Activated T-helper 2 cell treated with anti-CD3 and anti-CD28 coated beads, Interferon-gamma antibody, Interleukin-2, Interleukin-4, amounts not matched to agents 10 μg/mL and 5 μg/mL and 100 μg/mL, durations not matched to agents 14 hours and 24 hours and 36 hours (primary cell): ENCODE results near the gene GHRL. TPM values are rescaled to one million over a fixed set of nuclear protein-coding genes. Genes with fewer than 3 reads are reported as not detected.

Experiments used
- DNase-seq: peaks from one replicate; pipeline ENCODE4 v3.0.0; 2021; ENCODE audit warnings: low spot score
- H3K27ac Mint-ChIP-seq: one replicate; pipeline ENCODE4 v1.8.0; 2021; ENCODE audit warnings: mixed read lengths
- H3K27me3 Mint-ChIP-seq: one replicate; pipeline ENCODE4 v1.8.0; 2021; ENCODE audit warnings: low read depth, mixed read lengths
- H3K36me3 Mint-ChIP-seq: one replicate; pipeline ENCODE4 v1.8.0; 2021; ENCODE audit warnings: low read depth, mixed read lengths
- H3K4me1 Mint-ChIP-seq: one replicate; pipeline ENCODE4 v1.8.0; 2021; ENCODE audit warnings: low read depth, mixed read lengths
- H3K4me3 Mint-ChIP-seq: one replicate; pipeline ENCODE4 v1.8.0; 2021; ENCODE audit warnings: low read depth, mild to moderate bottlenecking, moderate library complexity, mixed read lengths
- H3K9me3 Mint-ChIP-seq: one replicate; pipeline ENCODE4 v1.8.0; 2021; ENCODE audit warnings: mixed read lengths
- intact Hi-C: fragments of 100-400 bp; cut with micrococcal nuclease; formaldehyde crosslinking; loops from one replicate; pipeline ENCODE4 v1.15.1; 2023
- total RNA-seq: library from RNA; stranded (reverse); gene quantifications from 2 replicates; pipeline ENCODE4 v1.2.3, GENCODE V29; 2022

The GHRL gene
- total RNA-seq, 1 donor from 2014 or later: 0.98 TPM

DNA sequence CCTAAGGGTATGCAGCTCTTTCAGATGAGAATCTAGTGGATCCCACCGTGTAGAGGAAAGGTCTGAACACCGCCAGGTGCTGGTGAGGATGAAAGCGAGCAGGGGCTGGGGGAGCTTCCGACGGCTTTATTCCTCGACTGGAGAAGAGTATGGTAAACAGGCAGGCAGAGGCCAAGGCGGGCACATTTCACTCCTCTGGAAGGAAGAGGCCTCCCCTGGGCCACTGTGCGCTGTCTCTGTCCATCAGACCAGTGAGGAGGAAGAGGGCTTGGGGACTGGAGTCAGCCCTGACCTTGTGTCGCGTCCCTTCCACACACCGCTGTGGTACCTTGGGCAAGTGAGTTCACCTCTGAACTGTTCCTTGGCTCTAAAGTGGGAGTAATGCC, 4.2 kb downstream of the GHRL start:
- no peaks in the 10 kb centered on the region for H3K9me3 Mint-ChIP-seq
- H3K27me3 Mint-ChIP-seq: no peaks in the 10 kb centered on the region
- H3K27ac Mint-ChIP-seq: no peak overlapping the region
- H3K4me1 Mint-ChIP-seq: peaks cover 36% of the 10 kb centered on the region
- intact Hi-C loops: loop anchor here (10.0 kb wide), 1 partner anchor 354 kb away; the partner anchor contains the start of gene CRELD1
- no peak overlapping the region for H3K4me3 Mint-ChIP-seq
- H3K36me3 Mint-ChIP-seq: peaks cover 74% of the 10 kb centered on the region
- no peak for DNase-seq

DNA sequence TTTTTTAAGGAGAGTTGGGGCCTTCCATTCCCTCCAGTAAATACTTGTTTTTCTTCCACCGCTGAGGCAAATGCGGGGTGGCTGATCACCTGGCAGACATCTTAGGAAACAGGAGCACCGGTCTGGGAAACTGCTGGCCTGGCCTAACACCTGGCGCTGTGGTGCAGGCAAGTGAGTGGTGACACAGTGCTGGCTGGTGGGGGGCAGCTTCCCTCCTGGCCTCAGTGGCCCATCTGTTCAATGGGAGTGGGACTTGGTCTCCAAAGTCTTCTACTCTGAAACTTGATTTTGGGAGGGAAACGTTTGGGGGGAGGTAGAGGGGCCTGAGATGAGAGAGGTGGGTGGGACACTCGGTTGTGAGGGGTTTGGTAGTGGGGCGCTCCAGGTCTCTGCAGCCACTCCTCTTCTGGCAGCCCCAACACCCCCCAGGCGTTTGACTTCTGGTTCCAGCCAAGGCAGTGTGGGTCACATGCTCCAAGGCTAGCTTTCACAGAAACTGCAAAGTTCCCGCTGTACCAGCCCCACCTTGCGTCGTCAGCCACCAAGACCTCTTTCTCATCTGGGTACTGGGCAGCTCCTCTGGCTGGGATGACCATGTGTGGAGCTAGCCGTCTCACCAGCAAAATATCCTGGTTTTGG, 4.7 kb downstream of the GHRL start:
- Mint-ChIP-seq H3K4me3 (no peak overlapping the region), H3K27me3 (no peaks in the 10 kb centered on the region), H3K27ac (no peak overlapping the region), H3K36me3 (peaks cover 78% of the 10 kb centered on the region), H3K9me3 (no peaks in the 10 kb centered on the region), H3K4me1 (peaks cover 40% of the 10 kb centered on the region)
- no peak for DNase-seq
- intact Hi-C loops: loop anchor here (10.0 kb wide), 1 partner anchor 353 kb away; the partner anchor contains the start of gene CRELD1

GRCh38 chr3:10286596-10287295, 6.0 kb downstream of the GHRL start:
- H3K4me1 Mint-ChIP-seq: peaks cover 37% of the 10 kb centered on the region
- intact Hi-C loops: loop anchor here (10.0 kb wide), 1 partner anchor 352 kb away; the partner anchor contains the start of gene CRELD1
- DNase-seq: no peak

DNA sequence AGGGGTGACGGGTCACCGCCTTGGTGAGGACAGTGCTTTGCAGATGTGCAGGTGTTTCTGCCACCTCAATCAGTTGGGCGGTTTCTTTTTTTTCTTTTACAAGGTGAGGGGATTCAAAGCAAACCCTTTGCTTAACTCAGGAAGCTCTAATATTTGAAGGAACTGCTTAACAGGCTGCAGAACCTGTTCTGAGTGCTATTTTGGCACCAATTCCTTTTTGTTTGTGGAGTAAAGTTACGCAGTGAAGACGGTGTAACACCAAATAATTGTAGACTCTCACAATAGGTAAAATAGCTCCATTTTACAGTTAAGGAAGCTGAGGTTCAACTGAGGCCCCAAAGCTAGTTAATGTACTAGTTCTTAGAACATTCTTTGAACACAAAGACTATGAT, 6.6 kb downstream of the GHRL start:
- H3K36me3 Mint-ChIP-seq: peaks cover 69% of the 10 kb centered on the region
- no peak overlapping the region for H3K4me3 Mint-ChIP-seq
- no peak for DNase-seq
- H3K27me3 Mint-ChIP-seq: no peaks in the 10 kb centered on the region
- no peaks in the 10 kb centered on the region for H3K9me3 Mint-ChIP-seq
- intact Hi-C loops: loop anchor here (10.0 kb wide), 1 partner anchor 351 kb away; the partner anchor contains the start of gene CRELD1
- no peak overlapping the region for H3K27ac Mint-ChIP-seq
- H3K4me1 Mint-ChIP-seq: peaks cover 33% of the 10 kb centered on the region

More at GRCh38 chr3:10286596-10287295, 6.0 kb downstream of the GHRL start:
- H3K36me3 Mint-ChIP-seq: peaks cover 74% of the 10 kb centered on the region
- H3K4me3 Mint-ChIP-seq: no peak overlapping the region
- no peaks in the 10 kb centered on the region for H3K9me3 Mint-ChIP-seq
- H3K27ac Mint-ChIP-seq: no peak overlapping the region
- H3K27me3 Mint-ChIP-seq: no peaks in the 10 kb centered on the region

- intact Hi-C loops: loop anchor here (10.0 kb wide), 1 partner anchor 351 kb away; the partner anchor contains the start of gene CRELD1
- Mint-ChIP-seq H3K9me3 (no peaks in the 10 kb centered on the region), H3K4me3 (no peak overlapping the region), H3K4me1 (peaks cover 33% of the 10 kb centered on the region), H3K27ac (peak overlapping the region; percentile 40), H3K36me3 (peaks cover 75% of the 10 kb centered on the region), H3K27me3 (no peaks in the 10 kb centered on the region)
- DNase-seq: no peak
Observed at GRCh38 chr3:10285272-10286132, 7.2 kb downstream of the GHRL start.

- peak overlapping the region; percentile 74 for H3K27ac Mint-ChIP-seq
- peaks cover 82% of the 10 kb centered on the region for H3K36me3 Mint-ChIP-seq
Observed at GRCh38 chr3:10284496-10284895, 8.3 kb downstream of the GHRL start.

DNA sequence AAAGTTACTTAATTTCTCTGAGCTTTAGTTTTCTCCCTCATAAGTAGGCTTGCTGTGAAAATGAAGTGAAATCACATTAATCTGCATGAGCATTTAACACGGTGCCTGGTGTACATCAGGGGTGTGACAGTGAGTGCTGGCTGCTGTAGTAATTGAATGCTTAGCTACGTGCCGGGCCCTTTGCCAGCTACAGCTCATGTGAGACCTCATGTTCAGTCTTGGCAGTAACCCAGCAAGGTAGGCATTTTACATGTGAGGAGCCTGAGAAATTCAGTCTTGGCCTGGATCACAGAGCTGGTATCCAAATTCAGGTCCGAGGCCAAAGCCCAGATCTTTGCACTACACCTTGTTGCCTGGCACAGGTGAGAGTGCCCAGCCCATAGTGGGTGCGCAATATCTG, 9.1 kb downstream of the GHRL start:
- no peaks in the 10 kb centered on the region for H3K9me3 Mint-ChIP-seq
- H3K4me1 Mint-ChIP-seq: peaks cover 43% of the 10 kb centered on the region
- intact Hi-C loops: loop anchor here (10.0 kb wide), 1 partner anchor 349 kb away; the partner anchor contains the start of gene CRELD1
- H3K36me3 Mint-ChIP-seq: peaks cover 84% of the 10 kb centered on the region
- H3K4me3 Mint-ChIP-seq: no peak overlapping the region
- no peaks in the 10 kb centered on the region for H3K27me3 Mint-ChIP-seq
- peak overlapping the region; percentile 61 for H3K27ac Mint-ChIP-seq
- DNase-seq: no peak

More at GRCh38 chr3:10284496-10284895, 8.3 kb downstream of the GHRL start:
- Mint-ChIP-seq H3K9me3 (no peaks in the 10 kb centered on the region), H3K4me3 (no peak overlapping the region), H3K4me1 (peaks cover 40% of the 10 kb centered on the region), H3K27me3 (no peaks in the 10 kb centered on the region)
- intact Hi-C loops: loop anchor here (10.0 kb wide), 1 partner anchor 350 kb away; the partner anchor contains the start of gene CRELD1
- no peak for DNase-seq

GRCh38 chr3:10281951-10282350, 10.8 kb downstream of the GHRL start:
- Mint-ChIP-seq H3K27ac (peak overlapping the region; percentile 75), H3K4me1 (peaks cover 48% of the 10 kb centered on the region), H3K27me3 (no peaks in the 10 kb centered on the region), H3K9me3 (no peaks in the 10 kb centered on the region), H3K4me3 (no peak overlapping the region), H3K36me3 (peaks cover 81% of the 10 kb centered on the region)
- intact Hi-C loops: loop anchor here (10.0 kb wide), 1 partner anchor 347 kb away; the partner anchor contains the start of gene CRELD1
- no peak for DNase-seq

DNA sequence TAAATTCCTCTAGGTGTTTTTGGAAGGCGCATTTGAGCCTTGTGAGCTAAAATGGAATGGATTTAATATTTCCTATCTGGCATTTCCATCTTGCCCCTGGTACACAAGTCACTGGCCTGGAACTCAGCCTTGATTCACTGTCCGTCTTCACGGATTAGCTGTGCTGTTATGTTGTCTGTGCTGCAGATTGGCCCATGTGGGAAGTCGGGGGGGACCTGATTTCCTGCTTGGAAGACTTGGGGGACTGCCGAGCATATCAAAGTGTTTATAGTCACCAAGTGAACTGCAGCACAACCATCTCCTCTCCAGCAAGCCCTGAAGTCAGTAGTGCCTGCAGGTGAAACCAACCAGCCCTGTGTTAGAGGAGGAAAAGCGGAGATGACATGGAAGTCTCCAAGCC, 12.2 kb downstream of the GHRL start:
- no peaks in the 10 kb centered on the region for H3K27me3 Mint-ChIP-seq
- H3K9me3 Mint-ChIP-seq: no peaks in the 10 kb centered on the region
- DNase-seq: no peak
- H3K4me1 Mint-ChIP-seq: peaks cover 47% of the 10 kb centered on the region
- peaks cover 82% of the 10 kb centered on the region for H3K36me3 Mint-ChIP-seq
- no peak overlapping the region for H3K4me3 Mint-ChIP-seq
- intact Hi-C loops: loop anchor here (10.0 kb wide), 1 partner anchor 346 kb away; the partner anchor contains the start of gene CRELD1
- no peak overlapping the region for H3K27ac Mint-ChIP-seq

DNA sequence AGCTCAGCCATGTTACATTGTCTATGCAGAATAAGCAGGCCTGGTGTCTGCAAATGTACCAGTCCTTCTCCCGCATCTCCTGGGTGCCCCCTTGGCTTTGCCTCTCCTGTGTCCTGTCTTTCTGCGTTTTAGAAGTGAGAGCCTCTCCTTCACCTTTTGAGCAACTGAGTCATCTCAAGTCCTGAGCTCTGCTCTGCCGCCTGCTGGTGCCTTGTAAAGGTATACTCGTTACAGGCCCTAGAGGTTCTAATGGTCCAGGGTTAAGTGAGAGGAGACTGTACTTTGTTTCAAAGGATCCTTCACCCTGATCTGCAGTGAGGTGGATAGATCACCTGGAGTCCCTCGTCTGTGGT, 12.6 kb downstream of the GHRL start:
- Mint-ChIP-seq H3K36me3 (peaks cover 82% of the 10 kb centered on the region), H3K4me1 (peaks cover 44% of the 10 kb centered on the region), H3K4me3 (no peak overlapping the region), H3K9me3 (no peaks in the 10 kb centered on the region), H3K27me3 (no peaks in the 10 kb centered on the region), H3K27ac (no peak overlapping the region)
- intact Hi-C loops: loop anchor here (10.0 kb wide), 1 partner anchor 345 kb away; the partner anchor contains the start of gene CRELD1
- DNase-seq: no peak

DNA sequence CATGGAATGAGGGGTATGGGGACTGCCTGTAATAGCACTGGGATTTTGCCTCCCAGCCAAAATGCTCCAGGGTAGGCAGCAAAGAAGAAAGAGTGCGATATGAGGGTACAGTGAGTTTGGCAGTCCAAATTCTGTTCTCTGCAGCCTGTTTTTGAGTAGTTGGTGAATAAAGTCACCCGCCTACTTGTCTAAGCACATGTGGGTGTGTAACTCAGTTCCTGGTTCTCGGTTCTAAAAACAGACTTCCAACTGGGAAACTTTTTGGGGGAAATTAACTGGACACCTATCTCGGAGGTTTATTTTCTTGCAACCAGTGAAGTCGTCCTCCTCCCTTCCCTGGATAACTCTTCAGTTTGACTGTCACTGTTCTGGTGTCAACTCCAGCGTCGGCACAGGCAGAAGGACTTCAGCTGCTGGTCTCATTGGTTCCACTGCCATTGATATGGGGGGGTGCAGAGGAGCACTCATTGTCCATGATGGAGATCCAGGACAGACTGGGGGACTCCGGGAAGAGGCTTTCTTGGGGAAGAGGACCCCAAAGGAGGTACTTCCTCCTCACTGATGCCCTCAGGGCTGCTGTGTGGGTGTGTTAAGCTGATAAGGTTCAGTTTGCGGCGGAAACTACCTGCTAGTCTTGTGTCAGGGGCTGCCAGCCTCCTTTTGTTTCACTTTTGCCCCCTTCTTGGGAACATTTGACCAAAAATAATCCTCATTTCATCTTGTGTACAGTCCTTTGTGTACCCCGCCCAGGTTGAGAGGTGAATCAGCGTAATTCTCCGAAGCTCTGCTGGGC, 13.2 kb downstream of the GHRL start:
- no peak overlapping the region for H3K27ac Mint-ChIP-seq
- peaks cover 39% of the 10 kb centered on the region for H3K4me1 Mint-ChIP-seq
- intact Hi-C loops: loop anchor here (10.0 kb wide), 1 partner anchor 345 kb away; the partner anchor contains the start of gene CRELD1
- peaks cover 78% of the 10 kb centered on the region for H3K36me3 Mint-ChIP-seq
- H3K4me3 Mint-ChIP-seq: no peak overlapping the region
- no peaks in the 10 kb centered on the region for H3K9me3 Mint-ChIP-seq
- H3K27me3 Mint-ChIP-seq: no peaks in the 10 kb centered on the region
- DNase-seq: no peak

DNA sequence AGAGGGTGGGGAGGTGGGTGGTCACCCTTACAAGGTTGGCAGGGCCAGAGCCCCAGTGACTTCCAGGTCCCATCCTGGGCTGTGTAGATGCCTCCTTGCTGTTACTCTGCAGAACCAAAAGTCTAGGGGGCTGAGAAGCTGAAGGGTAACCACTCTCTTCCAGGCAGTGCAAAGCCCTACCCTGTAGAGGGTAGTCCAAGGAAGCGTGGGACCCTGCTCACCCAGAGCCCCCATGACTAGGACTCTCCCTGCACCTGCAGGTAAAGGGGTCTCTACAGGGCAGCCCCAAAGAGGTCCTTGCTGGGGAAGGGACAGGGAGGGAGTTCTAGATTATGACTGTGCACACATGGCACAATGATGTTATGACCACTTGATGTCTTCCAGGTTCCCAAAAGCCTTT, 14.2 kb downstream of the GHRL start:
- no peak overlapping the region for H3K4me3 Mint-ChIP-seq
- peaks cover 78% of the 10 kb centered on the region for H3K36me3 Mint-ChIP-seq
- no peak for DNase-seq
- peaks cover 37% of the 10 kb centered on the region for H3K4me1 Mint-ChIP-seq
- no peak overlapping the region for H3K27ac Mint-ChIP-seq
- intact Hi-C loops: no loop called here
- H3K9me3 Mint-ChIP-seq: no peaks in the 10 kb centered on the region
- H3K27me3 Mint-ChIP-seq: no peaks in the 10 kb centered on the region
